ENCODE results near the gene CIP2A. TPM values are rescaled to one million over a fixed set of nuclear protein-coding genes. Genes with fewer than 3 reads are reported as not detected.

Gene CIP2A
- total RNA-seq, 1 donor from 2014 or later: 50.5 TPM

DNA sequence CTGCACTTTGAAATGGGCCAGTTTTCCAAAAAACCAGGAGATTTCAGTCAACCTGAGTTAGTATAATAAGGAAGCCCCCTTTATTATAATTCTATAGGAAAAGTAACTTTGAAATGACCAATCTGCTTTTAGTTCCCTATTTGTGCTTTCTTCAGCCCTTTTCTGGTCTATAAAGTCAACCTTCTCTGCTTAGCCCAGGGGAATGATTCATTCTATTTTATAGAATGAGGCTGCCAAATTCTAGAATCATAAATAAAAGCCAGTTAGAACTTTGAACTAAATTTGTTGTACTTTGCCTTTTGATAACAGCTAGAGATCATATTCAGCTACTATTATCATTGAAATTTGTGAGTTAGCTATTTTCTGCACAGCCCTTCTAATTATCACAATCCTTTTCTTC is 24.7 kb downstream of the CIP2A start:
- Mint-ChIP-seq H3K27ac (ENCODE audit: unreplicated experiment) (no peak overlapping the region), H3K9me3 (no peaks in the 10 kb centered on the region)
- TF ChIP-seq, protein P1, sequence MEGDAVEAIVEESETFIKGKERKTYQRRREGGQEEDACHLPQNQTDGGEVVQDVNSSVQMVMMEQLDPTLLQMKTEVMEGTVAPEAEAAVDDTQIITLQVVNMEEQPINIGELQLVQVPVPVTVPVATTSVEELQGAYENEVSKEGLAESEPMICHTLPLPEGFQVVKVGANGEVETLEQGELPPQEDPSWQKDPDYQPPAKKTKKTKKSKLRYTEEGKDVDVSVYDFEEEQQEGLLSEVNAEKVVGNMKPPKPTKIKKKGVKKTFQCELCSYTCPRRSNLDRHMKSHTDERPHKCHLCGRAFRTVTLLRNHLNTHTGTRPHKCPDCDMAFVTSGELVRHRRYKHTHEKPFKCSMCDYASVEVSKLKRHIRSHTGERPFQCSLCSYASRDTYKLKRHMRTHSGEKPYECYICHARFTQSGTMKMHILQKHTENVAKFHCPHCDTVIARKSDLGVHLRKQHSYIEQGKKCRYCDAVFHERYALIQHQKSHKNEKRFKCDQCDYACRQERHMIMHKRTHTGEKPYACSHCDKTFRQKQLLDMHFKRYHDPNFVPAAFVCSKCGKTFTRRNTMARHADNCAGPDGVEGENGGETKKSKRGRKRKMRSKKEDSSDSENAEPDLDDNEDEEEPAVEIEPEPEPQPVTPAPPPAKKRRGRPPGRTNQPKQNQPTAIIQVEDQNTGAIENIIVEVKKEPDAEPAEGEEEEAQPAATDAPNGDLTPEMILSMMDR (conservative IDR thresholded peaks at IDR 0.05): no peak

DNA sequence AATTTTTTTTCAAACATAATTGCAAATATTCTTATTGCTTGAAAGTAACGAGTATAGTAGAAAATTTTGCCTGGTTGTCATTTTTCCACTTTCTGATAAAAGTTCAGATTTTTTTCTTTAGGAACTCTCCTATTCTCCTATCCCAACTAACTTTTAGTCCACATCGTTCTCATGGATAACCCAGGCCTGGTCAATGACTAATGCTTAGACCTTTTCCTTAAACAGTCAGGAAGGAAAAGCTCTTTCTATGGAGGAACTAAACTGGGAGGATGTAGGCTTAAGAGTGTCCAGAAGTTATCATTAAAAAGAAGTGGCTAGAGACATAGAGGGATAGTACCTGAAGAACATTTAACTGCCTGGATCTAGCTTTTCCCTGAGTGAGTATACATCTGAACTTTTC is 26.7 kb downstream of the CIP2A start:
- no peak overlapping the region for H3K4me3 Mint-ChIP-seq
- no peaks in the 10 kb centered on the region for H3K27me3 Mint-ChIP-seq (ENCODE audit: low read depth)
- H3K4me1 Mint-ChIP-seq: no peaks in the 10 kb centered on the region
- DNase-seq (ENCODE audit: low read depth, low spot score): no peak
- no peak overlapping the region for H3K27ac Mint-ChIP-seq (ENCODE audit: unreplicated experiment)
- peaks cover 19% of the 10 kb centered on the region for H3K36me3 Mint-ChIP-seq (ENCODE audit: low read depth)
- H3K9me3 Mint-ChIP-seq: no peaks in the 10 kb centered on the region
- TF ChIP-seq, protein P1 (conservative IDR thresholded peaks at IDR 0.05): no peak

More for the DNA sequence above, 24.7 kb downstream of the CIP2A start:
- Mint-ChIP-seq H3K4me3 (no peak overlapping the region), H3K27me3 (ENCODE audit: low read depth) (no peaks in the 10 kb centered on the region), H3K36me3 (ENCODE audit: low read depth) (peaks cover 10% of the 10 kb centered on the region), H3K4me1 (no peaks in the 10 kb centered on the region)
- DNase-seq (ENCODE audit: low read depth, low spot score): no peak

DNA sequence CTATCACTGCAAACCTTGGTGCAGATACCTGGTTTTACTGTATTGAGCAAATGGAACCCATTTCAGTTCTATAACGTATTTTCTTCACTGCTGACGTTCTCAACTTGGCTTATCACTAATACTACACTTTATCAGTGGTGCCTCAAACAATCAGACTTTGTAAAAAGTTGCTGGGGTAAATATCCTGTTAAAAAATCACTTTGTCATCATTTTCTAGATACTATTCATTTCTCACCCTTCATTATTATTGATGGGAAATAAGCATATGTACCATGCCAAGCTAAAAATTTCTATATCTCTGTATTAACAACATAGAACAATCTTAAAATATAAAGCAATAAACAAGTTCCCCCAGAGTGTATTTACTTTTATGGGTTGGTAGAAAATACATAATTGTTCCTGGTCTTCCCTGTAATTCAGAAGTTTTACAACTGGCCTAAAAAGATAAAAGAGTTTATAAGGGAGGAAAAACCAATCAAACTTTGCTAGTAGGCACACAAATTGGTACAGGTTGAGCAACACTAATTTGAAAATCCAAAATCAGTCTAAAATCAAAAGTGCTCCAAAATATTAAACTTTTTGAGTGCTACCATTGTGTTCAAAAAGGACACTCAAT is 33.2 kb downstream of the CIP2A start:
- no peak for DNase-seq (ENCODE audit: low read depth, low spot score)
- TF ChIP-seq, protein P1 (conservative IDR thresholded peaks at IDR 0.05): no peak
- Mint-ChIP-seq H3K4me1 (no peaks in the 10 kb centered on the region), H3K4me3 (no peak overlapping the region), H3K9me3 (no peaks in the 10 kb centered on the region), H3K36me3 (ENCODE audit: low read depth) (peaks cover 17% of the 10 kb centered on the region), H3K27ac (ENCODE audit: unreplicated experiment) (no peak overlapping the region), H3K27me3 (ENCODE audit: low read depth) (no peaks in the 10 kb centered on the region)

DNA sequence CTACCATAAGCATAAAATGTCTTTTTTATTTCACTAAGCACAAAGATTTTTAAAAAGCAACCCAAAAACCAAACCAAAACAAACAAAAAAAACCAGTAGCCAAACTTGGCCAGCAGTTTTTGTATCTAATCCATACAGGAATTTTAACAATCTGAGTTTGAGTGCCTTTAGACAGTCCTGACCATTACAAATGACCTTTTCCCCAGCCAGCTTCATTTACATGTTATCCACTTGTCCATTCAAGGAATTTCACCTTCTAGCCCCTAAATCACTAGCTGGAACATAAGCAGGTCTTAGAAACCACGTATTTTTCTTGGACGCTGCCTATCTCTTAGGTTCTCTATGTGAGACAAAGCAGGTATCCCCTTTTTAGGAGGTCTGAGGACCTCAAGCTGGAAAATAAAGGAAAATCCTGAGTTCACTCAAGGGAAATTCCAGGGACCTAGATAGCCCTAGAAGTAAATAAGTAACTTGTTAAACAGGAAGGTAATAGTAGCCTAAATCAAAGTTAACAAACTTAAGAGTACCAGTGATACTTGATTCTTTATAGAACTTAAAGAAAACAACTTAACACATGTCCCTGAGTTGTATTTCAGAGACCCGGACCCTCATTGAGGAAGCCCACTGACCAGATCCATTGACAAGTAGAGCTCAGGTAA is 34.2 kb downstream of the CIP2A start:
- DNase-seq (ENCODE audit: low read depth, low spot score): no peak
- TF ChIP-seq, protein P1 (conservative IDR thresholded peaks at IDR 0.05): no peak
- no peaks in the 10 kb centered on the region for H3K9me3 Mint-ChIP-seq
- H3K27ac Mint-ChIP-seq (ENCODE audit: unreplicated experiment): no peak overlapping the region
- no peak overlapping the region for H3K4me3 Mint-ChIP-seq
- H3K27me3 Mint-ChIP-seq (ENCODE audit: low read depth): no peaks in the 10 kb centered on the region
- H3K4me1 Mint-ChIP-seq: no peaks in the 10 kb centered on the region
- peaks cover 16% of the 10 kb centered on the region for H3K36me3 Mint-ChIP-seq (ENCODE audit: low read depth)

DNA sequence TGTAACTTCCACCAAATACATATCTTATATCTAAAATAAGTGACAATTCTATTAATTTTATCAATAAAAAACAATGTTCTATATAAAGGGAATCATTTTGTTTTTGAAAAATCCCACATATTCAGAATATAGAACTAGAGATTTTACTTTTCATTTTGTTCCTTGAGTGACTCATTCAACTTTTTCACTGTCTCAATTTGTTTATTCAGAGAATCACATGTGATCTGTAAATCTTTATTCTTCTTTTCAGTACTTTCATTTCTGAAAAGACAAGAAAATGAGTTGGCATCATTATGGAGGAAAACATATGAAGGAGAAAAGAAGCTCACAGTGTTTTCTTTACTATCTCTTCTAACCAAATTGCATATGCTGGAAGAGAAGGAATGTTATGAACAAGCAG is 35.0 kb downstream of the CIP2A start:
- Mint-ChIP-seq H3K4me1 (no peaks in the 10 kb centered on the region), H3K4me3 (no peak overlapping the region), H3K27me3 (ENCODE audit: low read depth) (no peaks in the 10 kb centered on the region), H3K27ac (ENCODE audit: unreplicated experiment) (no peak overlapping the region), H3K36me3 (ENCODE audit: low read depth) (peaks cover 14% of the 10 kb centered on the region), H3K9me3 (no peaks in the 10 kb centered on the region)
- TF ChIP-seq, protein P1 (conservative IDR thresholded peaks at IDR 0.05): no peak
- DNase-seq (ENCODE audit: low read depth, low spot score): no peak
